Epithelial cell of prostate (primary cell): ENCODE data around the gene HSPB7.
"Not testable (repeated sequence)": the region's sequence is repeated elsewhere in the genome, so short reads cannot be mapped to it uniquely, and the experiment has no call there.

Experiments
- DNase-seq: peaks from one replicate; pipeline ENCODE4 v3.0.0-alpha.2; 2011; ENCODE audit warnings: low read depth, low spot score
- H3K27ac ChIP-seq: fragments of 450-650 bp; 2 replicates; pipeline ENCODE4 v1.5.1; 2017; ENCODE audit warnings: mild to moderate bottlenecking

The HSPB7 gene

DNA sequence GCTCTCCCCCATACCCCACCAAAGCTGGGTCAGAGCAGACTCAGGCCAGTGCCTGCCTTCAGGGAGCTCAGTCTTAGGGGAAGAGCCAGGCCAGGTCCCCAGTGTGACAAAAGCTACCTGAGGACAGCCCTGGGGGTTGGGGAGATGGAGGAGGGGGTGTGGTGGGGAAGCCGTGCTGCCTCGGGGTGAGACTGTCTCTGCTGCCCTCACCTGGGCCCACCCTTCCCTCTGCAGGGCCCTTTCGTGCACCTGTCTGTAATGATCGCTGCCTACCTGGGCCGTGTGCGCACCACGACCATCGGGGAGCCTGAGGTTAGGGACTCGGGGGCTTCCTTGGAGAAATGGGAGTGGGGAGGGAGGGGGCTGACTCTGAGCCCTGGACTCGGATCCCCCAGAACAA lies 8.5 kb upstream of the HSPB7 start:
- H3K27ac ChIP-seq, DNase-seq: not testable (repeated sequence)

DNA sequence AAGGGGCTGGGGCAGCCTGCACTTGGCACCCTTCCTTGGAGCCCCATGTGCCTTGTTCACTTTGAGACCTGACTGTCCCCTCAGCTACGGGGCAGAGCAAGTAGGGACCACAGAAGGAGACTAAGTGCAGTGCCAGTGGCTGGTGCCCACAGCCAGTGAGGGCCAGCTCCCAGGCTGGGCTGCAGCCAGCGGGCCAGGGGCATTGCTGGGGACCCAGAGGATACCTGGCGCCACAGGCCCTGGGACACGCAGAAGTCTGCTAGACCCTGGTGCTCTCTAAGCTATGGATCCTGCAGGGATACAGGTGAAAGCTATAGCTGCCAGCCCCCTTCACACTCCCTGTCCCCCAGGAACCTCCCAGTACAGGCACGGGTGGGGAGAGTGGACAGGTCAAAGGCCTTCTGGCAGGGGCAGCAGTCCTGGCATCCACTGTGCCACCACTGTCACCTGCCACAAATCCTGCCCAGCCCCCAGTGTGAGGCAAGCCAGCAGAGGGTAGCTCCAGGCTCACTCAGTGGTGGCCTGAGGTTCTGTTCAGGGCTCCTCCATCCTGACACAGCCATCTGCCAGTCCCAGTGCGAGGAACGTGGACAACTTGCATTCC lies 5.3 kb upstream of the HSPB7 start:
- no peak for DNase-seq
- H3K27ac ChIP-seq, result no peak overlapping the region

DNA sequence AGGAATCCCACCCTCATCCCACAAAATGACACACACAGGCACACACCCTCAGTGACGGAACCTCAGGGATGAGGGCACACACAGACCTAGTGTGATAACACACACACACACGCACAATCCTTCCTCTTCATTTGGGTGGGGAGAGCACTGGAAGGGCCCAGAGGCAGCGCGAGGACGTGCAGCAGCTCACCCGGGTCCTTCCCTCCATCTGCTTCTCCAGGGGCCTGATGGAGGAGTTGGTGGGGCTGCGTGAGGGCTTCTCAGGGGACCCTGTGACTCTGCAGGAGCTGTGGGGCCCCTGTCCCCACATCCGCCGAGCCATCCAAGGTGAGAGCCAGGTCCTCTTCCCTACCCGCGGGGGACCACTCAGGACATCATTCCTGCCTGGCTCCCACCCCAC lies 4.5 kb upstream of the HSPB7 start:
- H3K27ac ChIP-seq, result no peak overlapping the region
- no peak for DNase-seq

DNA sequence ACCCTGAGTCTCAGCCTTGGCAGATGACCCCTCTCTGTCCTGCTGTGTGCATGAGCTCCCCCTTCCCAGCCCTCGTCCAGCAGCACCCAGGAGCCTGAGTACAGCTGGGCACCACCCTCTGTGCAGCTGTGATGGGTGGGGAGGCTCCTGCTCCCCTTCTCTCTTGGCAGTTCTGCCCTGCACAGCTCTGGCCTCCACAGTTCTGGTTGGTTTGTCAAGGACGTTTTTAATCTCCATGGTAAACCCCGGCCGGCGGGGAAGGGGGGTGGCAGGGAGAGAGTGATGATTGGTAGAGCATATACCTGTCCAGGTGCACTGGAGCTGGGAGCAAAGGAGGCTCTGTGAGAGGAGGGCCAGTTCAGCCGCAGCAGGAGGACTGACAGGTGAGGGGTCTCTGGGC lies 3.8 kb upstream of the HSPB7 start, which contains the start of gene CLCNKA:
Gene CLCNKA (plus strand): TSS at position 356 of the 400 bp plus-strand sequence. CDS start 584 bp downstream, outside the sequence.
- no peak for DNase-seq
- H3K27ac ChIP-seq, result no peak within 1 kb of the TSS

DNA sequence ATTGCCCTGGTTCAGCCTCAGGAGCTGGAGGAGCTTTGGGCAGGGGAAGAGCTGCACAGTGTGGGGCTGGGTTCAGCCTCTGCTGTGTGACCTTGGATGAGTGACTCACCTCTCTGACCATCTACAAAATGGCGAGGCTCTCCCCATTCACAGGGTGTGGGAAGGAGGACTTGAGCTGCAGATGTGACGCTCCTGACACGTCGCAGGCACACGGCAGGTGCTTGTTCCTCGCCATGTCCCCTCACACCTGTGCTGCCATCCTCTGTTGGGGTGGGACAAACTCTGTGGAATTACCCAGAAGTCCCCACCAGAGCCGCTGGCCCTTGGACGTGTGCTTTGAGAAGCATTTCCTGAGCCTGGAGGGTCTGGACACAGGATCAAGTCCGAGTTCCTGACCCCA lies 3.0 kb upstream of the HSPB7 start:
- H3K27ac ChIP-seq, DNase-seq: not testable (repeated sequence)

DNA sequence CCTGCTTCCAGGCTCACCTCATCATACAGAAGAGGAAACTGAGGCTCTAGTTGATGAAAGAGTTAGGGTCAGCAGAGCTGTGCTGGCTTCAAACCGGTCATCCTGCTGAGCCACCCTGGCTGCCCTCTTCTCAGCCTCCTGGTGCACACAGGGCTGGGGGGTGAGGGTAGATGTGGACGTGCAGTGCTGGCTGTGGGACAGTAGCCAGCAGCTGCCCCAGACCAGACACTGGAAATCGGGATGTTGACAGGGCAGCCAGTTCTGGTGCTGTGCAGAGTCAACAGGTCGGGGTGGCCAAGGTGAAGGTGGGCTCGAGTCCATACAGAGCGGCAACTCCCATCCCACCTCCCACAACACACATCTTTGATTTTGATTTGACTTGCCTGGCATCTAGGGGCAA lies 2.5 kb upstream of the HSPB7 start:
- H3K27ac ChIP-seq, result no peak overlapping the region
- DNase-seq, result no peak

DNA sequence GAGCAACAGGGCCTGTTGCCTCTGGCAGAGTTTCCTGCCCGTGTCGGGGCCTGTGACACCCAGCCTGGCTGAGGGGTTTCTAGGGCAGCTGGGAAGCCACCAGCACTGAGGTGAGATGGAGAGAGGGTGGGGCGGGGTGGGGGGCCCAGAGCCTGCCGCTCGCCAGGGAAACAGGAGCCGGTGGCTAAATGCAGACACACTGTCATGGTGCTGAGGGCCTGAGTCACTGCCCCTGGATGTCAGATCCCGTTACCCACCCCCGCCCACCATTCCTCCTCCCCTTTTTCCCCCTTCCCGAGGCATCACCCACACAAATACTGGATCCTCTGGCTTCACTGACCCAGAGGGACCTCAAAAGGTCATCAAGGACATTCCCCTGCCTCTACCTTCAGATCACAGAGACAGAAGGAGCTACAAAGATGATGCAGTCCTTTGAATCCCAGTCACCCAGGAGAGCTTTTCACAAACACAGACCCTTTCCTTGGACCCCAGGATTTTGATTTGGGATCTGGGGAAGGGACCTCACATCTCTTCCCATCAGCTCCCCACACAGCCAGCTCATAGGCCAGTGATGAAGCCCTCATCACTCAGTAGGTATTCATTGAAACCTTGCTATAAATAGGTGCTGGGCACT lies 1.9 kb upstream of the HSPB7 start:
- no peak for DNase-seq
- no peak overlapping the region for H3K27ac ChIP-seq

DNA sequence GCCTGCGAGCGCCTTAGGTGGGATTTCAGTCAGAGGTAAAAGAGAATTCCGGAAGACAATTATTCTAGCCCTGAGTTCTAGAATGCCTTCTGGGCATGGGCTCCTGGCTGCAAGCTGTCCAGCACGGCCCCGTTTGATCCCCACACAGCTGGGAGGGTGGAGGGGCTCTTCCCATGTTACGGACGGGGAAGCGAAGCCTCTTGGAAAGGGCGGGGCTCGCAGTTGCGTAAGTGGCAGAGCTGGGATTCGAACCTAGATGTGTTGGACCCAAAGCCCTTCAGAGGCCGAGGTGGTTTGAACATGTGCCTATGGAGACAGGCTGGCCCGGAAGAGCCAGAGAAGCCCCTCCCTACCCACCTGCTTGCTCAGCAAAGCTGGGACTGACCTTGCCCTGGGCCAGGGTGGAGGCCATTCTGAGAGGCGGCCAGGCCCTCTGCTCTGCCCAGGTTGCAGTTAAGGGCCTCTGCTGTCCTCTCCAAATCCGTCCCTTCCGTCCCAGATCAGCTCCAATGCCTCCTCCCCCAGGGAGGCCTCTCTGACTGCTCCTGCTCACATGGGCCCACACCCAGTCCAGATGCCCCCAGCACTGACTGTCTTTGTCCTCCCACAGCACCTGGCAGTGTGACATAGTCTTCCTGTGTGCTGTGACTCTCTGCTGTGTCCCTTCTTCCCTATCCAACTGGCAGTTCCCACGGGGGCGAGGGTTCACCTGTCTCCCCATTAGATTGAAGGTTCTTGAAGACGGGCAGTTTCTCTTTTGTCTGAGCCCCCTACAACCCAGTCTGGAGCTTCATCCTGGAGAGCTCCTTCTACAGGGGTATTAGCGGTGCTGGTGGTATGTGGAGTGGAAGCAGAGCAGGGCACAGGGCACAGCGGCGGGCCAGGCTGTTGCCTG lies 1.2 kb upstream of the HSPB7 start:
- H3K27ac ChIP-seq, result no peak overlapping the region
- DNase-seq, result no peak

DNA sequence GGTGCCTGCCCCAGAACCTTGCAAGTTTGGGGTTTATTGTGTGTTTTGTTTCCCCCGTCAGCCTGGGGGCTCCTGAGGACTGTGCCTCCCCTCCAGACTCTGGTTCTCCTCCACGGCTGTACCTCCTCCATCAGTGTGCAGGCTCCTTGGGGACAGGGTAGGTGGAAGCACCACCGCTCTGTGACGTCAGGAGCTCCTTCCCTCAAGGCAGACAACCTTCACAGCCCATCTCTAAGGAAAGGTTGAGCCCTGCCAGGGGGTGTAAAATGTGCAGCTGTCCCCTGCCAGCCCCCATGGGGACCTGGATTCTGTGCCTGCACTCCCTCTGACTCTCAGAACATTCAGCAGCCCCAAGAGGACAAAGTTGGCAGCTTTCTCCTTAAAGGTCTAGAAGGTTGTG lies 465 bp upstream of the HSPB7 start:
- DNase-seq, result no peak
- H3K27ac ChIP-seq, result no peak overlapping the region

DNA sequence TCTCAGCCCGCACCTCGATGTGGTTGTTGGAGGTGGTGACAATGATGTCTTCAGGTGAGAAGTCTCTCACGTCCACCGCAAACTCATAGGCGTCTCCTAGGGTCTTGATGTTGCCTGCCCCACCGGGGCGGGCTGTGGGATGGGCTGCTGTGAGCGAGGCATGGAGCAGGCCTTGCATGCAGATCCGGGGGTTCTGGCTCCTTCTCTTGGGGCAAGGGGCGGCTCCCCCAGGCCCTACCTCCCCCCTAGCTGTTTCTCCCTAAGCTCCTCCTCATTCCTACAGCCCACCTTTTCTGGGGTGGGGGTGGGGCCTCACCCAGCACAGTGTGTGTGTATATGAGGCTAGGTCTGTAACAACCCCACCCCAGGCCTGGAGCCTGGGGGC lies 775 bp downstream of the HSPB7 start:
- H3K27ac ChIP-seq, result no peak overlapping the region
- no peak for DNase-seq

DNA sequence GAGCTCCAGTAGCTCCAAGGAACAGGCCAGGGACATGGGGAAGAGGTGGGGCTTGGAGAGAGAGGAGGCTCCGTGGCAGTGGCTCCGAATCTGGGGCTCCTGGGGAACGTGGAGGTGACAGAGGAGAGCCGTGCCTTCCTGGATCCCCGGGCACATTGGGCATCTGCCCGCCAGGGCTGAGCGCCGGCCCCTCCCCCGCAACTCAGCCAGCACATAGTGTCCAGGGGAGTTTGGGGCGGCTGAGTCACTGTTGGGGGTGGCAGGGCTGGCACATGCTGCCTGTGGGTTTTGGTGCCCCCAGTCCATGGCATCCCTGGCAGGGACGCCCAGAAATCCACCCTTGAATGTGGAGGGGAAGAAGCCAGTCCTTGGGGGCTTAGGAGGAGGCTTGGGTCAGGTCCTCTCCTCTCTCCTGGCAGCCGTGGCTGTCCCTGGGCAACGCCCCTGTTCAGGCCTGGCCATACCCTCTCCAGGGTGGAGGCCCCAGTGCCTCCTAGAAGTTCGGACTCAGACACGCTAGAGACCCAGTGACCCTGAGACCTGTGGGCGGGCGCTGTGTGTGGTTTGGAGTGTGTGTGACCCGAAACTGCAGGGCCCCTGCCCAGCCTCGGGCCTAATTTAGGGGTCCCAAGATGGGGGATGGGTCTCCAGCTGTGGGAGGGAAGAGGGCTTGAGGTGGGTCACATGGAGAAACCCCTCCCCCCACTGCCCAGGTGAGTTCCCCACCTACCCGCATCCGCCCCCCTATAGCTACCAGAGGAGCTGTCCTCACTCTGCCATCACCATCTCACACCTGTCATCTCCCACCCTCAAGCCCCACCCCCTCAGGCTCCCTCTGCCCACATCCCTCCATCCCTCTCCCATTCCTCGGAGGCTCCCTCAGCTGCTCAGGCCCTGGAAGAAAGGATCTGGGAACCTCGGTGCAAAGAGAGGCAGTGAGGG lies 1.6 kb downstream of the HSPB7 start:
- H3K27ac ChIP-seq, result no peak overlapping the region
- no peak for DNase-seq

DNA sequence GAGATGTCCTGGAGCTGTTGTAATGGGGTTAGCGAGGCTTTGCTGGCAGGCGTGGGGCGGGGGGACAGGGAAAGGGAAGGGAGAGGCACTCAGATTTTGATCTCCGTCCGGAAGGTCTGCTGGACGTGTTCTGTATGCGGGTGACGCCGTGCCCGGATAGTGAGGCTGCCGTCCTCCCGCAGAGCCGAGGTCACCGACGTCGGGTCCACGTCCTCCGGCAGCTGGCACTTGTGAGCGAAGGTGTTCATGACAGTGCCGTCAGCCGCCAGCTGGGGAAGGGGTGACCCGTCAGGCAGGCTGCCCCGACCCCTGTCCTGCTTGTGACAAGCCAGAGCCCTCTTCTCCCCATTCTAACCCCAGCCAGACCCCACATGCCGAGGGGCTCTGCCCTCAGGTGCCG lies 2.4 kb downstream of the HSPB7 start:
- H3K27ac ChIP-seq, result no peak overlapping the region
- DNase-seq, result no peak

DNA sequence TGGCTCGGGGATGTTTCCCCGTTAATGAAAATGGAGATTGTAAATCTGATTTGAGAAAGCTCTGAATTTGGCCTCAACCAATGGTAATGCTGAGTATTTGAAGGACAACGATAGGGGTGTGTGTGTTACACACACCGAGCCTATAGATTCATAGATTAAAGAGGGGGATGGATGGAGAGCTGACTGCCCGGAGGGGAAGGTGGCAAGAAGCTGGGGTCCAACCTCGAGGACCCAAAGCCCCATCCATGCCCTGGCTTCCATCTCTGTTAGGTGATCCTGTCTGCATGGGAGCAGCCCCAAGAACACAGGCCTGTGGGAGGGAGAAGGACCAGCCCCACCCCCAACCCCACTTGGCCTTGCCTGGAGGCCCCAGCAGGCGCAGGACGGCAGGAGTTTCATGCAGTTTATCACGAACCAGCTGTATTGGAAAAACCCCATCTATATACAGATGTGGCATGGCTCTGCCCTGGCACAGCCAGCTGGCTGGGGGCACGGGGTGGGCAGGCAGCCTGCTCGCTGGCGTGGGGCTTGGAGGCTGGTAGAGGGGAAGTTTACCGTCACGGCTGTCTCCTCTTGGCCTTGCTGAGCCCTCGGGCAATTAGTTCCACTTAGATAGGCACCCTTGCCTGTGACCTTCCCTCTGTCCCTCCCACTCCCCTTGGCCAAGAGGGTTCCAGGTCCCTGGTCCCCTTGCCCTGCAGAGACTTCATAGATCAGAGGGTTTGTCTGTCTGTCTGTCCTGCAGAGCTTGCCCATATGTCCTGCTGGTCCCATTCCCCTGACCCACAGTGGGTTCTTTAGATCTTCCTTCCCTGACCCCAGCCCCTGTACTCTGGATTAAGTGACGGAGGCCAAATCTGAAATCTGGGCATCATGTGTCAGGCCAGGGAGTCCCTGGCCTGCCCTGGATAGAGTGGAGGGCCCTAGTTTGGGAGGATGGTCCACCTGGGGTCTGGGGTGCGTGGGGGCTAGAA lies 3.0 kb downstream of the HSPB7 start:
- H3K27ac ChIP-seq, result no peak overlapping the region
- no peak for DNase-seq

DNA sequence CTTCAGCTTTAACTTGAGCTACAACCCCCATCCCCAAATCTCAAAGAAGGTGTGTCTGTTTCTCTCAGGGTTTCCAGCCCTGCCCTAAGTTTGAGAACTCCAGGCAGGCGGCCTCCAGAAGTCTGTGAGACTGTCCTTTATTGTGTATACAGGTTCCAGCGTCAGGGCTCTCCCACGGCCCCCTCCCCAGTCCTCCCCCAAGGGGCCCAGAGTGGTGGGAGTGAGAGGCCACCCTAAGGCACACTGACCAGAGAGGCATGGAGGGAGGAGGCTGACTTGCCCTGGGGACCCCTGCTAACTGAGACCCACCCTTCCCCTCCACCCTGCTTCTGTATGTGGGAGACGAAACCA lies 4.0 kb downstream of the HSPB7 start:
- DNase-seq, result no peak
- no peak overlapping the region for H3K27ac ChIP-seq

DNA sequence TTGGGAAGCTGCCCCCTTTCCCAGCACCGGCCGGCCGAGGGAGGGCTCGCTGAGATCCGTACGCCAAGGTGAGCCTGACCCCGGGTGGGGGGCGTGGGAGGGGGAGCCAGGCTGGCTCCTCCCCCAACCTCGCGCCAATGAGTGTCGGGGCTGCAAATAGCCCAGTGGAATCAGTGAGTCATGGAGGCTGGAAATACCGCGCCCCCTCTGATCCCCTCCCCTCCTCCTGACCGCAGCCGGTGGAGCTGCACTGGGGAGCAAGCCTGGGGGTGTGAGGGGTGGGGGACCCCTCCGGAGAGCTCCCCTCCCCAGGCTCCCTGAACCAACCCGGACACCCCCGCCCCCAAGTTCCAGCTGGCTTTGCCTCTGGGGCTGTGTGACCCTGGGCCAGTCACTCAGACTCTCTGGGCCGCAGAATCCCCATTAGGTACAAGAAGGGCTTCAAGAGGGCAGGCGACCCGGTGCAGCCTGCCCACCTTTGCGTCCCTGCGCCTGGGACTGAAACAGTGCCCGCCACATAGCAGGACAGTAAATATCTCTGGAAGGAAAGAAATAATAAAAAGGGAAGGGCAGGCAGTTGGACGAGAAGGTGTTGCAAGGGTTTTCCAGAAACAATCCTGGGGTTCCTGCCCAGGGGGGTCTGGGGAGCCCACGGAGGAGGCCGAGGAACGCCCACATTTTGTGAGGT lies 4.5 kb downstream of the HSPB7 start:
- no peak overlapping the region for H3K27ac ChIP-seq
- no peak for DNase-seq

DNA sequence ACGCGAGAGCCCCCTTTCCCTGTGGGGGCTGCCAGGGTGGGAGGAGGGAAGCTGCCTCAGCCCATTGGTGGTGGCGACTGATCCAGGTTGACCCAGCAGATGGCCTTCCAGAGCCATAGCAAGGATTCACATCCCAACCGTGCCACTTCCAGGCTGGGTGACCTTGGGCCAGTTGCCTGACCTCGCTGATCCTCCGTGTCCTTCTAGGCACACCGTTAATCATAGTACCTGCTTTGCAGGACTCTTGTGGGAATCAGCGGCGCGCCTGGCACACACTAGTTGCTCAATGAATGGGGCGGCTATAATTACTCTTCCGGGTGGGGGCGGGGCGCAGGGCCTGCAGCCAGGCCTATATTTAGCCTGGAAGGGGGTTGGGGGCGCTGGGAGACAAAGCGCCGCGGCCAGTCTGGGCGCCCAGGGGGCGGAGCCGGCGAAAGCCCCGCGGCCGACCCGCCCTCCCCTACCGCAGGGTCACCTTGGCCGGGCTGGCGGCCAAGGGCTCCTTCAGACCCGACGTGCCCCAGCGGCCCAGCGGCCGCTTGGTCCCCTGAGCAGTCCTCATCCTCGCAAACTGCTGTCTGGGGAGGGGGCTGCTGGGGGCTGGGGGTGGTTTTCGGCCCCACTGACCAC lies 5.1 kb downstream of the HSPB7 start:
- no peak for DNase-seq
- H3K27ac ChIP-seq, result no peak overlapping the region

DNA sequence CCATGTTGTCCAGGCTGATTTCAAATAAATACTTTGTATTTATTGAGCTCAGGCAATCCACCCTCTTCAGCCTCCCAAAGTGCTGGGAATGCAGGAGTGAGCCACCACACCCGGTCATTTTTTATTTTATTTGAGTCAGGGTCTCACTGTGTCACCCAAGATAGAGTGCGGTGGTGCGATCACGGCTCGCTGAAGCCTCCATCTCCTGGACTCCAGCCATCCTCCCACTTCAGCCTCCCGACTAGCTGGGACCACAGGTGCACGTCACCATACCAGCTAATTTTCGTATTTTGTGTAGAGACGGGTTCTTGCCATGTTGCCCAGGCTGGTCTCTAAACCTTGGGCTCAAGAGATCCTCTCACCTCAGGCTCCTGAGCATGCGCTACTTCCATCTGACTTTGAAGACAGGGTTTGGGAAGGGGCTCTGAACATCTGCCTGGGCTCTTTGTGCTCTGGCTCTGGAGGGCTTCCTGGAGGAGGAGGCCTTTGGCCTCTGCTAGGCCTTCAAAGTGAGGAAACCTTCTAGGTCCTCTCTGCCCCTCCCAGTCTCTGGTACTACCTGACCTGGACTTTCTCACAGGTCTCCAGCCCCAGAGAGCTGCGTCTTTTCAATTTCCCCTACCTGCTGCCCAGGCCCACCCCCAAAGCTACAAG lies 5.8 kb downstream of the HSPB7 start:
- no peak for DNase-seq
- no peak overlapping the region for H3K27ac ChIP-seq

DNA sequence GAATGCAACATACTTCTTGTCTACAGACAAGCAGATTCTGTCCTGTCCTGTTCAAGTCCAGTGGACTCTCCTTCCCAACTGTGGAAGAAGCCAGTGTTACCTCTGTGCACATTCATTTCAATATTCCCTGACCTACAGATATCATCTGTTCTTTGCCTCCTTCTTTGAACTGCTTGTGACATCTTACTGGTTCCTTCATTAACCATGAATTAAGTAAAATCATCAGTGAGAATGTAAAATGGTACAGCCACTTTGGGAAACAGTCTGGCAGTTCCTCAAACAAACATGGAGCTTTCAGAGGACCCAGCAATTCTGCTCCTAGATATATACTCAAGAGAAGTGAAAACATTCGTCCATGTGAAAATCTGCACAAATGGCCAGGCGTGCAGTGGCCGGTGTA lies 7.0 kb downstream of the HSPB7 start:
- no peak overlapping the region for H3K27ac ChIP-seq
- no peak for DNase-seq
